ENCODE measurements around the gene TNFRSF4. TPM values are rescaled to one million over a fixed set of nuclear protein-coding genes. Genes with fewer than 3 reads are reported as not detected.

TNFRSF4 gene
- total RNA-seq, 1 experiment from 2014 or later, result 0.37 TPM

DNA sequence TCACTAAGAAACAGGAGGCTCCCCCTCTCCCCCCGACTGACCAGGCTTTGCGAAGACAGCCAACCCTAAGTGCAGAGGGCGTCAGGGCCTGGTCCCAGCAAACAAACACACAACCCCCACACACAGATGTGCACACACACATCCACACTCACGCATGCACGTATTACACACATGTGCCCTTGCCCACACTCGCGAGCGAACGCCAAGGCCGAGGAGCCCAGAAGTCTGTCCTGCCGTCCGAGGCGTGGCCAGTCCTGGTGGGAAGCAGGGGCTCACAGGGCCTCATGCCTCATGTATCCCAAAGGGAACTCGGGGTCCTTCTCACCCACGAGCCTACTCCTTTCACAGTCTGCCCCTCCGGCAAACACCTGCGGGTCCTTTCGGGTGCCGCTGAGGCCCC is 15.8 kb upstream of the TNFRSF4 start (continued):
- no peak for TF ChIP-seq CBX3 (IDR thresholded peaks at IDR 0.05; ENCODE audit: low read depth)
- TF ChIP-seq, protein P1, sequence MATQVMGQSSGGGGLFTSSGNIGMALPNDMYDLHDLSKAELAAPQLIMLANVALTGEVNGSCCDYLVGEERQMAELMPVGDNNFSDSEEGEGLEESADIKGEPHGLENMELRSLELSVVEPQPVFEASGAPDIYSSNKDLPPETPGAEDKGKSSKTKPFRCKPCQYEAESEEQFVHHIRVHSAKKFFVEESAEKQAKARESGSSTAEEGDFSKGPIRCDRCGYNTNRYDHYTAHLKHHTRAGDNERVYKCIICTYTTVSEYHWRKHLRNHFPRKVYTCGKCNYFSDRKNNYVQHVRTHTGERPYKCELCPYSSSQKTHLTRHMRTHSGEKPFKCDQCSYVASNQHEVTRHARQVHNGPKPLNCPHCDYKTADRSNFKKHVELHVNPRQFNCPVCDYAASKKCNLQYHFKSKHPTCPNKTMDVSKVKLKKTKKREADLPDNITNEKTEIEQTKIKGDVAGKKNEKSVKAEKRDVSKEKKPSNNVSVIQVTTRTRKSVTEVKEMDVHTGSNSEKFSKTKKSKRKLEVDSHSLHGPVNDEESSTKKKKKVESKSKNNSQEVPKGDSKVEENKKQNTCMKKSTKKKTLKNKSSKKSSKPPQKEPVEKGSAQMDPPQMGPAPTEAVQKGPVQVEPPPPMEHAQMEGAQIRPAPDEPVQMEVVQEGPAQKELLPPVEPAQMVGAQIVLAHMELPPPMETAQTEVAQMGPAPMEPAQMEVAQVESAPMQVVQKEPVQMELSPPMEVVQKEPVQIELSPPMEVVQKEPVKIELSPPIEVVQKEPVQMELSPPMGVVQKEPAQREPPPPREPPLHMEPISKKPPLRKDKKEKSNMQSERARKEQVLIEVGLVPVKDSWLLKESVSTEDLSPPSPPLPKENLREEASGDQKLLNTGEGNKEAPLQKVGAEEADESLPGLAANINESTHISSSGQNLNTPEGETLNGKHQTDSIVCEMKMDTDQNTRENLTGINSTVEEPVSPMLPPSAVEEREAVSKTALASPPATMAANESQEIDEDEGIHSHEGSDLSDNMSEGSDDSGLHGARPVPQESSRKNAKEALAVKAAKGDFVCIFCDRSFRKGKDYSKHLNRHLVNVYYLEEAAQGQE (IDR thresholded peaks at IDR 0.05; ENCODE audit: low read depth), result no peak
- TF ChIP-seq SIN3A (IDR thresholded peaks at IDR 0.05; ENCODE audit: low read depth), result no peak
- no peak for TF ChIP-seq EZH2phosphoT487 (IDR thresholded peaks at IDR 0.05; ENCODE audit: borderline replicate concordance)

GRCh38 chr1:1228596-1229321 is 14.8 kb upstream of the TNFRSF4 start:
- H3K9me2 ChIP-seq (ENCODE audit: insufficient read depth), result no peaks in the 10 kb centered on the region
- TF ChIP-seq SRF (IDR thresholded peaks at IDR 0.05; ENCODE audit: low read depth) (no peak), TCF7L2 (IDR thresholded peaks at IDR 0.05; ENCODE audit: borderline replicate concordance, extremely low read depth, insufficient read depth, insufficient read length) (no peak), SP1 (IDR thresholded peaks at IDR 0.05; ENCODE audit: low read depth) (no peak), RAD21 (IDR thresholded peaks at IDR 0.05; ENCODE audit: low read depth) (no peak), JUND (IDR thresholded peaks at IDR 0.05) (no peak), SIN3A (IDR thresholded peaks at IDR 0.05; ENCODE audit: low read depth) (no peak), EZH2phosphoT487 (IDR thresholded peaks at IDR 0.05; ENCODE audit: borderline replicate concordance) (no peak), ZFX (IDR thresholded peaks at IDR 0.05) (no peak), POLR2A (IDR thresholded peaks at IDR 0.05; ENCODE audit: borderline replicate concordance, extremely low read depth, insufficient read depth, insufficient read length) (no peak), ZNF274 (IDR thresholded peaks at IDR 0.05; ENCODE audit: low read depth, low read length) (no peak), CEBPB (IDR thresholded peaks at IDR 0.05; ENCODE audit: low read depth) (no peak), ELF1 (IDR thresholded peaks at IDR 0.05; ENCODE audit: borderline replicate concordance, low read depth) (no peak), ATF3 (IDR thresholded peaks at IDR 0.05) (no peak)
- TF ChIP-seq, protein P2, sequence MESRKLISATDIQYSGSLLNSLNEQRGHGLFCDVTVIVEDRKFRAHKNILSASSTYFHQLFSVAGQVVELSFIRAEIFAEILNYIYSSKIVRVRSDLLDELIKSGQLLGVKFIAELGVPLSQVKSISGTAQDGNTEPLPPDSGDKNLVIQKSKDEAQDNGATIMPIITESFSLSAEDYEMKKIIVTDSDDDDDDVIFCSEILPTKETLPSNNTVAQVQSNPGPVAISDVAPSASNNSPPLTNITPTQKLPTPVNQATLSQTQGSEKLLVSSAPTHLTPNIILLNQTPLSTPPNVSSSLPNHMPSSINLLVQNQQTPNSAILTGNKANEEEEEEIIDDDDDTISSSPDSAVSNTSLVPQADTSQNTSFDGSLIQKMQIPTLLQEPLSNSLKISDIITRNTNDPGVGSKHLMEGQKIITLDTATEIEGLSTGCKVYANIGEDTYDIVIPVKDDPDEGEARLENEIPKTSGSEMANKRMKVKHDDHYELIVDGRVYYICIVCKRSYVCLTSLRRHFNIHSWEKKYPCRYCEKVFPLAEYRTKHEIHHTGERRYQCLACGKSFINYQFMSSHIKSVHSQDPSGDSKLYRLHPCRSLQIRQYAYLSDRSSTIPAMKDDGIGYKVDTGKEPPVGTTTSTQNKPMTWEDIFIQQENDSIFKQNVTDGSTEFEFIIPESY (IDR thresholded peaks at IDR 0.05; ENCODE audit: extremely low read depth, insufficient replicate concordance, low read length), result no peak
- TF ChIP-seq, protein P3, sequence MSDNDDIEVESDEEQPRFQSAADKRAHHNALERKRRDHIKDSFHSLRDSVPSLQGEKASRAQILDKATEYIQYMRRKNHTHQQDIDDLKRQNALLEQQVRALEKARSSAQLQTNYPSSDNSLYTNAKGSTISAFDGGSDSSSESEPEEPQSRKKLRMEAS (IDR thresholded peaks at IDR 0.05), result no peak

More at GRCh38 chr1:1228596-1229321, 14.8 kb upstream of the TNFRSF4 start:
- Histone ChIP-seq H3K9me3 (ENCODE audit: control insufficient read depth in 1 of 2, insufficient read depth in 1 of 2, low read depth in 1 of 2, low read length in 2 of 2) (no peaks in the 10 kb centered on the region), H3K27me3 (ENCODE audit: insufficient read depth, low read length) (no peaks in the 10 kb centered on the region), H3K27ac (ENCODE audit: low read depth, low read length) (peak overlapping the region; percentile 98; the same call in 1 of the 2 replicates), H3K4me2 (ENCODE audit: low read length) (no peak overlapping the region), H2AFZ (ENCODE audit: low read depth, low read length, poor library complexity, severe bottlenecking) (no peak overlapping the region), H3K4me3 (replicated peaks in 1 of 2; ENCODE audit: low read depth in 1 of 2, low read length in 2 of 2) (no peak overlapping the region), H3K4me1 (ENCODE audit: control insufficient read depth in 1 of 2, insufficient read depth in 2 of 2, low read length in 2 of 2) (peaks cover 3 to 19% of the 10 kb centered on the region in 2 experiments; a peak in 1 of 4 replicates), H3K79me2 (ENCODE audit: insufficient read depth, low read length) (peaks cover 87% of the 10 kb centered on the region), H3K36me3 (ENCODE audit: control insufficient read depth in 1 of 2, insufficient read depth in 2 of 2, low read length in 2 of 2) (peaks cover 10 to 21% of the 10 kb centered on the region in 2 experiments; a peak in 3 of 4 replicates), H4K20me1 (ENCODE audit: insufficient read depth) (no peaks in the 10 kb centered on the region), H3K9ac (ENCODE audit: low read length) (no peak overlapping the region)
- DNase-seq (ENCODE audit: low read depth, low spot score) (no peak), ATAC-seq (no peak)
- ChIA-PET RAD21 (ENCODE audit: low non-redundant PET in 1 of 2, low total read pairs in 2 of 2, uncharacterized antibody in 2 of 2, unreplicated experiment in 2 of 2) (interaction anchor here in 1 of 2 experiments (0.6 kb wide), 1 partner anchor 20 kb away, joined by 4 read pairs; no protein-coding TSS in a partner anchor), CTCF (interaction anchor here (0.5 kb wide), 1 partner anchor 17 kb away, joined by 3 read pairs; no protein-coding TSS in a partner anchor), POLR2A (no interaction called here)
- intact Hi-C loops (cut with micrococcal nuclease), result no loop called here
- no TSS peak for BruUV-seq (replicated peaks)

Measured in HCT116 (cell line).